HUES6 (cell line): ENCODE data around the gene ZFPM1.

Source experiments
- H3K27ac ChIP-seq: 2 replicates; pipeline ENCODE4 v1.7.0; 2013; ENCODE audit warnings: low read depth, mild to moderate bottlenecking, low read length, inconsistent platforms
- H3K27me3 ChIP-seq: 2 replicates; pipeline ENCODE4 v1.6.1; 2013; ENCODE audit warnings: low read length; ENCODE audit not compliant: control insufficient read depth, insufficient read depth
- H3K36me3 ChIP-seq: 2 replicates; pipeline ENCODE4 v1.6.1; 2013; ENCODE audit warnings: low read length; ENCODE audit not compliant: control insufficient read depth, insufficient read depth
- H3K4me1 ChIP-seq: 2 replicates; pipeline ENCODE4 v1.6.1; 2013; ENCODE audit warnings: low read length; ENCODE audit not compliant: control insufficient read depth, insufficient read depth
- H3K4me3 ChIP-seq: 2 replicates; pipeline ENCODE4 v1.5.1; 2013; ENCODE audit warnings: low read depth, low read length
- H3K9ac ChIP-seq: one replicate; pipeline ENCODE4 v1.6.1; 2013; ENCODE audit warnings: mild to moderate bottlenecking, low read length
- H3K9me3 ChIP-seq: 2 replicates; pipeline ENCODE4 v1.6.1; 2013; ENCODE audit warnings: low read depth, low read length; ENCODE audit not compliant: control insufficient read depth, insufficient read depth

Gene ZFPM1

GRCh38 chr16:88453611-88454522, 787 bp downstream of the ZFPM1 start:
- peak overlapping the region; percentile 36 for H3K9ac ChIP-seq
- H3K36me3 ChIP-seq = no peaks in the 10 kb centered on the region
- H3K4me1 ChIP-seq = peaks cover 25% of the 10 kb centered on the region
- peak overlapping the region; percentile 60 for H3K4me3 ChIP-seq
- peaks cover 72% of the 10 kb centered on the region for H3K27me3 ChIP-seq
- H3K9me3 ChIP-seq = no peaks in the 10 kb centered on the region
- no peak overlapping the region for H3K27ac ChIP-seq

DNA sequence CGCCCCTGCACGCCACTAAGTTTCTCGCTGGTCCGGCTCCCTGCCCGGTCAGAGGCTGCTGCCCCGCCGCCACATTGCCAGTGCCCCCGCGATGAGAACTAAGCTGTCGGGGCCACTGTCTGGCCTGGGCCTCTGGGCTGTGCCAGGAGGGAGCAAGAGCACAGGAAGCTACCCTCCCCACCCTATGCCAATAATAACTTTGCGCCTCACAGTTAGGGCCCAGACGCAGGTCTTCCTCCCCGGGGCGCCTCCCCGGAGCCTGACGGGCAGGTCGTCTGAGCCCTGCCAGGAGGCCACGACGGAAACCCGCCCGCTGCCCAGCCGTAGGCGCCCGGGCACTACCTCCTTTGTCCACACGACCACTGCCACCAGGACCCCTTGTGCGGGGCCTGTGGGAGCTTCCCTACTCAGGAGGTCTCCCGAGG, 1.5 kb downstream of the ZFPM1 start:
- Histone ChIP-seq H3K9ac (peak overlapping the region; percentile 36), H3K9me3 (no peaks in the 10 kb centered on the region), H3K4me1 (peaks cover 25% of the 10 kb centered on the region), H3K27me3 (peaks cover 72% of the 10 kb centered on the region), H3K36me3 (no peaks in the 10 kb centered on the region), H3K27ac (no peak overlapping the region), H3K4me3 (peak overlapping the region; percentile 60)

GRCh38 chr16:88455610-88456355, 2.7 kb downstream of the ZFPM1 start:
- no peak overlapping the region for H3K27ac ChIP-seq
- H3K9ac ChIP-seq = peak overlapping the region; percentile 24
- no peaks in the 10 kb centered on the region for H3K9me3 ChIP-seq
- peaks cover 61% of the 10 kb centered on the region for H3K27me3 ChIP-seq
- peaks cover 29% of the 10 kb centered on the region for H3K4me1 ChIP-seq
- H3K36me3 ChIP-seq = no peaks in the 10 kb centered on the region
- peak overlapping the region; percentile 60 for H3K4me3 ChIP-seq

GRCh38 chr16:88456356-88457292, 3.5 kb downstream of the ZFPM1 start:
- H3K9ac ChIP-seq = no peak overlapping the region
- H3K27me3 ChIP-seq = peaks cover 53% of the 10 kb centered on the region
- H3K4me1 ChIP-seq = peaks cover 34% of the 10 kb centered on the region

GRCh38 chr16:88458039-88458772, 5.1 kb downstream of the ZFPM1 start:
- H3K4me3 ChIP-seq = no peak overlapping the region
- peaks cover 44% of the 10 kb centered on the region for H3K27me3 ChIP-seq
- H3K9ac ChIP-seq = no peak overlapping the region
- H3K4me1 ChIP-seq = peaks cover 40% of the 10 kb centered on the region
- no peaks in the 10 kb centered on the region for H3K36me3 ChIP-seq
- H3K9me3 ChIP-seq = no peaks in the 10 kb centered on the region
- H3K27ac ChIP-seq = no peak overlapping the region

More at GRCh38 chr16:88456356-88457292, 3.5 kb downstream of the ZFPM1 start:
- H3K4me3 ChIP-seq = peak overlapping the region; percentile 60
- no peaks in the 10 kb centered on the region for H3K9me3 ChIP-seq
- H3K27ac ChIP-seq = no peak overlapping the region
- H3K36me3 ChIP-seq = no peaks in the 10 kb centered on the region

DNA sequence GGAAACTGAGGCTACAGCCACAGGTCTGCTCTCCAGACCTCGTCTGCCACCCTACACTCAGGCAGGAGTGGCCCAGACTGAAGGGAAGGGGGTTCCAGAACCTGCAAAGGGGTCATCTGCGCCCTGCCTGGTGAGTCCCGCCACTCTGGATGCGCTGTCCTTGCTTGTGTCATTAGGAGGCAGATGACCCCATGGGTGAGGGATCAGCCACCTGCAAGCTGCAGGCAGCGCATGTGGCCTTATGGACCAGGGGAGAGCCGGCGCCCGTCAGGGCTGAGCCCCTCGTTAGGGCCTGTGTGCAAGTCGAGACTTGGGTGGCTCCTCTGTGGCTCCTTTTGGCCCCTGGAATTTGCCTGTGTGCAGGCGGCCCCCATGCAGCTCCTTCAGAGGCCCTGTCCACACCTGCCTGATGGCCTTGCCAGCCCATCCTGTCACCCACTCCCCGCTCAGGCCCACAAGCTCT, 5.7 kb downstream of the ZFPM1 start:
- no peaks in the 10 kb centered on the region for H3K9me3 ChIP-seq
- H3K36me3 ChIP-seq = no peaks in the 10 kb centered on the region
- no peak overlapping the region for H3K27ac ChIP-seq
- no peak overlapping the region for H3K9ac ChIP-seq
- peaks cover 42% of the 10 kb centered on the region for H3K27me3 ChIP-seq
- H3K4me1 ChIP-seq = peaks cover 40% of the 10 kb centered on the region
- H3K4me3 ChIP-seq = no peak overlapping the region

DNA sequence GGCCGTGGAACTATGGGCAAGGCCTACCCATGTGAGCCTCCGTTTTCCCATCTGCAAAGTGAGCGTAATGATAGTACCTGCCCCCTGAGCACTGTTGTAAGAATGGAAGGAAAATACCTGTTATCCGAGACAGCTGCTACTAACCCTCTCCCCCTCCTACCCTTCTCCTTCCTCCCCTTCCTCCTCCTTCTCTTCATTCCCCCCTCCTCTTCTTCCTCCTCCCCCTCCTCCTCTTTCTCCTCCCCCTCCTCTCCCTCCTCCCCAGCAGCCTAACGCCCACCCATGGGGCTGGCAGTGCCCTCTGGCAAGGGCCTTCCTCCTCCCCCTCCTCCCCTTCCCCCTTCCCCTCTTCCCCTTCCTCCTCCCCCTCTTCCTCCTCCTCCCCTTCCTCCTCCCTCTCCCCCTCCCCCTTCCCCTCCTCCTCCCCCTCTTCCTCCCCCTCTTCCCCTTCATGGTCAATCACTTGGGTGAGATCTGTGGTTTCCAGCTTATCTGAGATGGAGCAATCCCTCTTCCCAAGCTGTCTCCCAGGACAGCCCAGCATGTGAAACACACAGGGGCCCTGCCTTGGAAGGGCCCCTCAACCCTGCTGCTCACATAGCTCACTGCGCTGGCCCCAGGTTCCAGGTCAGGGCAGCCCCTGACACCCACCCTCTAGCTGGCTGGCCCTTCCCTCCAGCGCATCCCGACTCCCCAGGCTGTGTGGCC, 6.4 kb downstream of the ZFPM1 start:
- Histone ChIP-seq H3K9ac (no peak overlapping the region), H3K36me3 (no peaks in the 10 kb centered on the region), H3K4me1 (peaks cover 34% of the 10 kb centered on the region), H3K4me3 (no peak overlapping the region), H3K9me3 (no peaks in the 10 kb centered on the region), H3K27ac (no peak overlapping the region), H3K27me3 (peaks cover 35% of the 10 kb centered on the region)

DNA sequence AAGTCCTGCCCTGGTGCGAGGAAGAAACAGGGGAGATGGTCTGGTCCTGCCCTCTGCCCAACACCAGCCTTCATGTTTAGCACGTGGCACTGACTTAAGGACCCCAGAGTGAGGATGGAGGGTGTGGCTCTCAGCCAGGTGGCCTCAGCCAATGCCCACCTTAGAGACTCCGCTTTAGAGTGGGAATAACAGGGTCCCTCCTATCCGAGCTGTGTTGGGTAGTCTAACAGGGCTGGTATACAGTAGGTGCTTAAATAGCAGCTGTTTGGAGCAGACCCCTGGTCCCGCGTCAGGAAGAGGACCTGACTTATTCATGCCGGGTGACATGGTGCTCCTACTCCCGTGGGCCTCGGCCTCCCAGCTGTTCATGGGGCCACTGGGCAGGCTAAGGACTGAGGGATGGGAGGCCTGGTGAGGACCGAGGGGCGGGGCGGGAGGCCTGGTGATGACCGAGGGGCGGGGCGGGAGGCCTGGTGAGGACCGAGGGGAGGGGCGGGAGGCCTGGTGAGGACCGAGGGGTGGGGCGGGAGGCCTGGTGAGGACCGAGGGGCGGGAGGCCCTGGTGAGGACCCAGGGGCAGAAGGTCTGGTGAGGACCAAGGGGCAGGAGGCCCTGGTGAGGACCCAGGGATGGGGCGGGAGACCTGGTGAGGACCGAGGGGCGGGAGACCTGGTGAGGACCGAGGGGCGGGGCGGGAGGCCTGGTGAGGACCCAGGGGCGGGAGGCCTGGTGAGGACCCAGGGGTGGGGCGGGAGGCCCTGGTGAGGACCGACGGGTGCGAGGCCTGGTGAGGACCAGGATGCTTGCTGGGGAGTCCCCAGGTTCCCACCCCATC, 7.6 kb downstream of the ZFPM1 start:
- H3K4me1 ChIP-seq = peaks cover 29% of the 10 kb centered on the region

More for the DNA sequence above, 7.6 kb downstream of the ZFPM1 start:
- no peaks in the 10 kb centered on the region for H3K36me3 ChIP-seq
- no peaks in the 10 kb centered on the region for H3K9me3 ChIP-seq
- no peak overlapping the region for H3K9ac ChIP-seq
- no peak overlapping the region for H3K4me3 ChIP-seq
- no peak overlapping the region for H3K27ac ChIP-seq
- peaks cover 25% of the 10 kb centered on the region for H3K27me3 ChIP-seq
